T-helper 1 cell (primary cell): Measurements from ENCODE around the gene ATXN1.

ENCODE experiments used
- DNase-seq, 5 donors: peaks; one replicate each; pipeline ENCODE4 v3.0.0-alpha.2; 2012 to 2020

Gene ATXN1

DNA sequence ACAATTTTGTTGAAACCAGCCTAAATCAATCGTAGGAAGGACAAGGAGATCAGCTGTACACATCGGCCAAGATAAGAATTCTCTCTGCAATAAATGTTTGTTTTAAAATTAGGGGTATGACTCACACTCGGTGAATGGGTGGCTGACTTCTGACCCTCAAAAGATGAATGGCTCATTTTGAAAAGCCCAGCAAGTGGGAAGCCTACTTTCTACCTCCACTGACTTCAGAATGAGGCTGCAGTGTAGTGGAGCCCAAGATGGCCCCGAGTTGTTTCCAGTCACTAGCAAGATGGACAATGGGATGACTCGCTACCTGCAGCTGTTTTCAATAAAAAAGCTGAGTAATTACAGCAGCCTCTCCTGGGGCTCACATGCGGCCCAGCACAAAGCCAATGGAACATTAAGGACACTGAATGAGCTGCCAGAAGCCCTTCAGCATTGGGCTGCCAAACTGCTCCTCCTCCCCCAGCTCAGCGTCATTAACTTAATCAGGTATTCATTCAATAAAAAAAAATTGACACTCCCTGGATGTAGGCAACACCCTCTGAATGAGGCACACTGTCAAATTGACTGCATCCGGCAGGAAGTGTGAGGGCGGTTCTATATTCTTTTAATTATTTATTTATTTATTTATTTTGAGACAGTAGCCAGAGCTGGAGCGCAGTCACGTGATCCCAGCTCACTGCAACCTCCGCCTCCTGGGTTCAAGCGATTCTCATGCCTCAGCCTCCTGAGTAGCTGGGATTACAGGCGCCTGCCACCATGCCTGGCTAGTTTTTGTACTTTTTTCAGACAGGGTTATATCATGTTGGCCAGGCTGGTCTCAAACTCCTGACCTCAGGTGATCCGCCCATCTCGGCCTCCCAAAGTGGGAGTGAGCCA, 415.6 kb downstream of the ATXN1 start:
- DNase-seq: no peak

GRCh38 chr6:16344756-16345155, 416.5 kb downstream of the ATXN1 start:
- no peak for DNase-seq

DNA sequence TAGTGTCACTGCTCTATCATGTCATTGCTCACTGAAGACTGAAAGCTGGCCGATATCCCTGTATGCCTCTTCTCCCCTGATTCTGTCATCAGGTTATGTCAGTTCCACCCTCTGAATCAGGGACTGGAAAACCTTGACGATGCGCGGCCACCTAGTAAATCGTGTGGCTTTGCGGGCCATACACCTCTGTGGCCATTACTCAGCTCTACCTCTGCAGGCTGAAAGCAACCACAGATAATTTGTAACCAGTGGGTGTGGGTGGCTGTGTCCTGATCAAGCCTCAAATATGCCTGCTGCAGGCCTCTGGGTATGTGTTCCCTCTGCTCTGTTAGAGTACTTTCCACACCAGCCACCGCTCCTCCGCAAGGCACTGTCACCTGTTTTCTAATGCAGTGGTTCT, 417.7 kb downstream of the ATXN1 start:
- no peak for DNase-seq

DNA sequence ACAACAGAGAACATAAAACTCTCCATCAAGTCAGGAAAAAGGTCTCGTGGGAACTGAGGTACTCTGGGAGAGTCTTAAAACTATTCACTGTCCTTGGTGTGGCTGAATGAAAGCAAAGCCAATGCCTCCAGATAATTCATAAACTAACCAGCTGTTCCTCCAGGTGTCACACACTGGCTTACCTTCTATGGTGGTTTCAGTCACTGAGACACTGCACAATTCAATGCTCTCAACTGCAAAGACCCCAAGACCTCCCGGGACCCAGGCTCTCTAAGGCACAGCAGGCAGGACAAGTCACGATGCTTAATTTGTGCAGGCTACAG, 422.0 kb downstream of the ATXN1 start:
- no peak for DNase-seq

DNA sequence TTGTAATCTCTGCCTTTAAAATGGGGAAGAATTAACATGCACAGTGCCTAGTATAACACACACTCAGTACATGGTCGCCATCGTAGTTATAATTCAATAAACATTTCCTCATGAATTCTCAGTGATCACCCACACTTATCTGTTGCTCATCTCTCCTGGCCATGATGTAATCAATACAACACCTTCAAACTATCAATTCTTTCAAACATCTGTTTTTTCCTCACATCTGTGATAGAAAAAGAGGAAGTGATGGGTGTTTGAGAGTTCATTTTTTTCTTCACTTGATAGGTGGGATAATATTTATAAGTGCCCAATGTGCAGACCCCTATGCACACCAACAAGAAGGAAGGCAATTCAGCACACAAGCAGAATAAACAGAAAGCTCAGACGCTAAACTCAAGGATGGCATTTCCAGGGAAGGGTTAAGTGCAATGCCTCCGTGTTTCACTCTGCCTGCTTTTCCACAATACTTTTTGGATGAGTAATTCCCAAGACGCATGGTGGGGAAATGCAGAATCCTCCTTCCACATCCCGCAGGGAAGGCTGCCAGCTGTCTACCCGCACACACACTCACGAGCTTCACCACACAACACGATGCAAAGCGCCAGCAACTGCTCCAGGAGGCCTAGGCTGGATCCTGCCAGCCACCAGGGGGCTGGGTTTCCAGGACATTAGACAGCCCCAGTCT, 422.5 kb downstream of the ATXN1 start:
- DNase-seq: no peak

DNA sequence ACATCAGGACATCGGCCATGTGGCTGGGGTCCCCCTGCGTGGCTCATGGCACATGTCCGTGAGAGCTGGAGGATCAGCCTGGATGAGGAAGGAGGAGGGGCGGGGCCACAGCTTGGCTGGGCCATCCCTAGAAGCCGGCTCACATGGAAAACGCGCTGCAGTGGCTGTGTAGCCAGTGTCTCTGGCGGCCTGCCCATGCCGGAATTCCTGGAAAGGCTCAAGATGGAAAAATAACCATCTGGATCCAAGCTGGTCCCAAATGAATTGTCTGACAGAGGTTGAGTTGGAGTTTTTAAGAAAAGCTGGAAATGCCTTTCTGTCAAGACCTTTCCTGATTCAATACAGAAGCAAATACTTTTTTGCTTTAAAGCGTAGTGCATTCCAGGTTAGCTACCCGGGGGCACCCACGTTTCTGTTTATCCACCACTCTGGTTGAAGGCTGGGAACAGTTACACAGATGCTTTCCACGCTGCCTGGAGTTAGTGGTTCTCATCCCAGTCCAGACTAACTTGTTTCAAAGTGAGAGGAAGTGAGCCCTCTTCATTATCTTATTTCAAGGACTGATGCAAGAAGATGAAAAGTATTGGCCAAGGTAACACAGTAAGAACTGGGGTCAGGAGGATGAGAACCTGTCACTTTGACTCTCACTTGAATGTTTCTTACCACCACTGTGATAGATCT, 423.8 kb downstream of the ATXN1 start:
- no peak for DNase-seq

DNA sequence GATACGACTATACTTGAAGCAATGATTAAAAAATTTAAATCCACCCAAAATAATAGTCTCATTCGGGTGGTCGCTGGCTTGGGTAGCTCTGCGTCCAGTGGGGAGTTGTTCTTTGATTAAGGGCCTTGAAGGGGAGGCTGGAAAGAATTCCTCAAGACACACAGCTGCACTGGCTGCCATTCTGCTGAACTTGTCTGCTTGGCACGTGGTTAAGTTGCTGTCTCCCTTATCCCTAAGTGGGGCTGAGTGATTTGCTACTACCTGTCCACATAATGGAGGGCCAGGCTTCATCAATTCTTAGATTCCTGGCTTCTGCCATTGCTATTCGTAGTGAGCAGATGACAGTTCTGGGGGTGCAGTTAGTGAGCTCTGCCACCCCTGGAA, 424.4 kb downstream of the ATXN1 start:
- no peak for DNase-seq

DNA sequence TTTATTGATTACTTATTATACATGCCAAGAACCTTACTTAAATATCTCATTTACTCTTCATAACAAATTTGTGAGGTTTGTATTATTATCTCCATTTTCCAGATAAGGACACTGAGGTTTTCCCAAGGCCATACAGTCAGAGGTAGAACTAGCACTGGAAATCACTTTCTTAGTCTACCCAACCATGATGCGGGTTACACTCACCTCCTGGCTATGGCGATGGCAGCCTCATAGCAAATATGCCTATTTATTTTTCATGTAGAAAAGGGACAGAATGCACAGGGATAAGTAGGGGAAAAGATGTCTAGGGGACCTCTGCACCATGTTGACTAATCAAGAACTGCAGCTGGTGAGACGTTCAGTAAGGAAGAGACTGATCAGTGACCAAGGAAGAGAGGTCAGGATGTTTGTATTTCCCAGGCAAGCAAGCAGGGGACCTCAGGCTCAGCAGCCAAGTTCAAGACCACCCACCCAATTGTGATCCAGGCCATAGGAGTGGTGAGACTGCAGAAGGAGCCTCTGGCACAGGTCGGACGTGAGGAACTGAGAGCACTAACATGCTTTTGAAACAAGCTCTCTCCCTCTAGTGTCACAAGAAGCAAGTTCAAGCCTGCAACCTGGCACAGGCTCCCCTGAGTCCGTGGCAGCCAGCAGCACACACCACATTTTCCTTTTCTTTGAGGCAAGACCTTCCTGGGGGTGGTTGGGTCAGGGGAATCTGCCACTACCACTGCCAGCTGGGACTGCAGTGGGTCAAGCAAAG, 425.0 kb downstream of the ATXN1 start:
- no peak for DNase-seq

DNA sequence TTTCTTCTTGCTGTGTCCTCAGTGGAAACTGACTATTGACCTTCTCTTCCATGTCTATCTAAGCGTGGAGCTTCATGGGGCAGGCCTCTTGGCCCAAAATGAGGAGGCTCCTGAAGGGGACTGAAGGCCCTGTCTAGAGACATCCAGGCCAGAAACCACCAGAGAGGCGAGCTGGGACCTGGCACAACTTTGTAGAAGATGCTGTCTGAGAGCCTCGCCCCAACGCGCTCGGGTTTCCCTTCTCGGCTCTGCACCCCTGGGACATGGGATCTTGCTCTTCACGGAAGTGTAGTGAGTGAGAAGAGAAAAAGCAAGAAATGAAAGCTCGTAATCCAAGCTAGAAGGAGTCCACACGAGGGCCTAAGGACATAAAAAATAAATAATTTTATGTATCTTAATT, 426.1 kb downstream of the ATXN1 start:
- DNase-seq: no peak

DNA sequence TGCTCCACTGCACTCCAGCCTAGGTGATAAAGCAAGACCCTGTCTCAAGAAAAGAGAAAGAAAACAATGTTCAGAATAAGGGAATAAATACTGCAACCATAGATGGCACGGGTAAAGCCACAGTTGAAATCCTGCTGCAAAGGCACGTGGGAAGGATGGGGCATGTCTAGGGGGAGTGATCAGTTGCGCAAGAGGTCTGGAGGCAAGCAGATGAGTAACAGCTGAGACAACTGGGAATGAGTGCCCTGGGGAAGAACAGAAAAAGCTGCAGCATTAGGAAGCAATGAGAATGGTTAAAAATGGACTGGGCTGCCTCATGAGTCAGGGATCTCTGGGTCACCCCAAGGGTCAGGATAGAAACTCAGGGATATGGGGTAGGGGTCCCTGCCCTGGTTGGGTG, 426.6 kb downstream of the ATXN1 start:
- DNase-seq: no peak

- no peak for DNase-seq
These were observed 427.7 kb downstream of the ATXN1 start for GRCh38 chr6:16333580-16333979.

DNA sequence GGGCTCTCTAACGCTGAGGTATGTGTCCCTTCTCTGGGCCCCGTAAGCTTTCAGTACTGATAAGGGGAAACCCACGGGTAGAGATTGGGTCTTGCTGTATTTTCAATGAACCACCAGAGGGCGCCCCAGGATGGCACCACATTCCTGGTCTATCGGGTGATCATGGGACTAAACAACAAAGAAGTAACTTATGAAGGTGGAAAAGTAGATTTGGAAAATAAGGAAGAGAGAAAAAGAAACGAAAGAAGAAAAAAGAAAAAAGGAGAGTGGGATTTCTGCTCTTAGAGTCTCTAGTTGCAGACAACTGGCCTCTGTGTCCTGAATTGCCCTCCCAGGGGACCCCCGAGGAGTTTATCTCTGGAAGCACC, 429.1 kb downstream of the ATXN1 start:
- peak; percentile 52 to 80 (median 71) for DNase-seq

- peak in 4 of 5 donors; percentile 48 to 63 (median 54) for DNase-seq
These were observed 429.7 kb downstream of the ATXN1 start for GRCh38 chr6:16331384-16332174.

- DNase-seq: no peak
These were observed 432.0 kb downstream of the ATXN1 start for GRCh38 chr6:16329233-16329632.

DNA sequence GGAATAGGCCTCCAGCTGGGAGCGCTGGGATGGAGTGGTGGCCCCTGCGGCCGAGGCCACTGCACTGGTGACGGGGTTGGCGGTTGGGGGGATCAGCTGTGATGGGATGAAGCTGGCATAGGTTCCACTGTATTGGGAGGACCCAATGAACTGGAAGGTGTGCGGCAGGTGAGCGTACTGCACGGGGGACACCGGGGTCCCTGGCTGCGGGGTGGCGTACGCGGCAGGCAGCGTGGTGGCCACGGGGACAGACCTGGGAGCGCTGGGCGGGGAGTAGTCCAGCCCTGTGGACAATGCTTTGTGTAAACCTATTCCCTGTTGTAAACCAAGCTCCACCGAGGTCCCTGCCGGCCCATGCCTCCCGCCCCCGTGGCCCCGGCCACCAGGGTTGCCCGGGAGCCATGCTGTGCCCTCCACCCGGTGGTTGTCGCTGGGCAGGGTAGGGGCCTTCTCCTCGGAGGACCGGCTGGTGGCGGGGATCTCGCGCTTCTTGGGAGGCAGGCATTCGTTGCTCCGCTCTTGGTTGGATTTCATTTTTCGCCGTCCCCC, 433.4 kb downstream of the ATXN1 start:
- DNase-seq: no peak

- DNase-seq: no peak
These were observed 434.1 kb downstream of the ATXN1 start for GRCh38 chr6:16326971-16327776.

DNA sequence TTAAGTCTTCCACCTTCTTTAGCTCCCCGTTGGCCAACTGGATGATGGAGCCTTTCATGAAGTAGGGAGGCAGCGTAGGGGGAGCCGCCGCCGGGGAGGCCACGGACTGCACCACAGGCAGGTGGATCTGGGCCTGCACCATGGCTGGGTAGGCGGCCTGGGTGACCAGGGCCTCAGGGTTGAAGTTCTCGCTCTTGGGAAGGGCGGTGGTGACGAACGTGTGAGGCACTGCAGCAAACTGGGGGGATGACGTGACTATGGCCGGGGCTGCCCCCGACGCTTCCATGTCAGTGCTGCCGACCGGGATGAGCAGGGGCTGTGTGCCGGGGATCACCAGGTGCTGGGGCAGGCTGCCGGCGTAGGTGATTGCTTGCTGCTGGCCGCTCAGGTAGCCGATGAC, 434.7 kb downstream of the ATXN1 start:
- no peak for DNase-seq

DNA sequence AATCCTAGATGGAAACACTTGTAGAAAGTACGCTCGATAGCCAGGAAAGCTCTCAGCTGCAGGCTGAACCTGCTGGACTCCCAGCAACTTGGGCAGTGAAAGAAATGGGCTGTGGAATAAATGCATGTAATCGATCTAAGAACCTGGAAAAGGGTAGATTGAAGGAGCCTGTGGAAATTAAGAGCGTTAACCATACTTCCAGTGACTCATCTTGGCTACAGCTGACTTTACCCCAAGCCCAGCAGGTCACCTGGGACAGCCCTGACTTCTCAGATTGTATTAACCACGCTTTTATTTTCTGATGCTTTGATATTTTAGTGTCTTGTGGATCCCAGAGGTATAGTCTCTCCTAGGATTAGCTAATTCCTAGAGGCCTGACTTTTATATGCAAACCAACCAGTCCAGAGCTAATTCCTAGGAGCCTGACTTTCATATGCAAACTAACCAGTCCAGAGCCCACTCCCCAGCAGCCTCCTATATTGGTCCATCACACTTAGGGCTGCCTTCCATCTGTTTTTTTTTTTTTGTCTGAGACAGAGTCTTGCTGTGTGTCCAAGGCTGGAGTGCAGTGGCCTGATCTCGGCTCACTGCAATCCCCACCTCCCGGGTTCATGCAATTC, 436.5 kb downstream of the ATXN1 start:
- no peak for DNase-seq

GRCh38 chr6:16324184-16324583, 437.1 kb downstream of the ATXN1 start:
- no peak for DNase-seq

GRCh38 chr6:16322666-16323312, 438.5 kb downstream of the ATXN1 start:
- DNase-seq: peak; percentile 43 to 91 (median 64)
